Stomach (tissue), 9 donors: Measurements from ENCODE around the gene LILRB5. TPM values are rescaled to one million over a fixed set of nuclear protein-coding genes. Genes with fewer than 3 reads are reported as not detected.
A peak's percentile ranks its signal among the peaks of the same experiment; 100 is the strongest.
"Not testable (repeated sequence)": the region's sequence is repeated elsewhere in the genome, so short reads cannot be mapped to it uniquely, and the experiment has no call there.

ENCODE experiments used
- DNase-seq, 2 donors: peaks; one replicate each; pipeline versions ENCODE4 v3.0.0 to v3.0.0-alpha.2; 2013 to 2019
- H3K27ac ChIP-seq, 5 donors: fragments of 200-600 bp in 4 of 5; sonication (generic) in 4 of 5; one replicate each; pipeline ENCODE4 v1.5.1; 2013 to 2019; ENCODE audit warnings: mild to moderate bottlenecking in 1 of 5, moderate library complexity in 1 of 5
- H3K27me3 ChIP-seq, 3 donors: fragments of 200-600 bp; sonication (generic); one replicate each; pipeline ENCODE4 v1.5.1; 2017 to 2019; ENCODE audit warnings: mixed run types in 1 of 3
- H3K36me3 ChIP-seq, 4 donors: fragments of 200-600 bp; sonication (generic); 1 replicate in 3 of 4; 2 replicates in 1 of 4; pipeline ENCODE4 v1.5.1; 2016 to 2019
- H3K4me1 ChIP-seq, 4 donors: fragments of 200-600 bp; sonication (generic); one replicate each; pipeline ENCODE4 v1.5.1; 2016 to 2019
- H3K4me3 ChIP-seq, 4 donors: fragments of 200-600 bp; sonication (generic) in 3 of 4; one replicate each; pipeline ENCODE4 v1.5.1; 2016 to 2019; ENCODE audit warnings: mild to moderate bottlenecking in 1 of 4
- H3K9me3 ChIP-seq, 4 donors: fragments of 200-600 bp; sonication (generic); one replicate each; pipeline ENCODE4 v1.5.1; 2016 to 2019
- EP300 ChIP-seq: sonication (generic); formaldehyde crosslinking; IDR thresholded peaks from one replicate; pipeline ENCODE4 v1.6.1; 2017; ENCODE audit warnings: antibody characterized with exemption
- POLR2A ChIP-seq, 4 donors: fragments of 450-650 bp; IDR thresholded peaks; one replicate each; pipeline ENCODE4 v1.6.1; 2016; ENCODE audit warnings: antibody characterized with exemption in 4 of 4, control low read depth in 2 of 4, mild to moderate bottlenecking in 1 of 4, moderate library complexity in 1 of 4
- POLR2AphosphoS5 ChIP-seq, 3 donors: sonication (generic); formaldehyde crosslinking; IDR thresholded peaks; one replicate each; pipeline ENCODE4 v1.6.1; 2016; ENCODE audit warnings: antibody characterized with exemption in 3 of 3
- WGBS, 5 donors: extraction: QIAGEN DNeasy Blood & Tissue Kit in 3 of 5; methylation state at CpG; one replicate each; pipeline versions ENCODE4 v1.1.5 to v1.1.7; 2013 to 2018; 5-methylcytosine and 5-hydroxymethylcytosine counted together
- intact Hi-C: fragments of 100-400 bp; cut with DNase I; formaldehyde crosslinking; loops from one replicate; pipeline ENCODE4 v1.15.1; 2023; ENCODE audit warnings: low total_unique reads
- polyA plus RNA-seq, 3 donors: library from polyadenylated mRNA; stranded (reverse); fragments of 200-250 nt; gene quantifications; one replicate each; pipeline ENCODE4 v1.2.3, GENCODE V29; 2013
- total RNA-seq, 5 donors: library from RNA; depleted of rRNA; stranded (reverse); fragments of >200 nt; gene quantifications; one replicate each; pipeline versions ENCODE4 v1.1.0 to v1.2.3, GENCODE V29; 2014 to 2016
- TF ChIP-seq, protein P1 (sequence below), 7 experiments: fragments of 450-650 bp in 4 of 7; fragments of 200-600 bp in 3 of 7; sonication (generic) in 3 of 7; IDR thresholded peaks; one replicate each; pipeline ENCODE4 v1.5.1; 2016 to 2019; ENCODE audit warnings: antibody characterized with exemption in 7 of 7, control low read depth in 2 of 7, mild to moderate bottlenecking in 1 of 7
- donor health status: healthy with polysubstance abuse.
- donor health status: Bipolar disorder and iron deficiency.
- donor health status: healthy.

The LILRB5 gene
- total and polyA plus RNA-seq, 8 donors = 0.28 to 40.8 (median 3.1) TPM; not detected in 1

DNA sequence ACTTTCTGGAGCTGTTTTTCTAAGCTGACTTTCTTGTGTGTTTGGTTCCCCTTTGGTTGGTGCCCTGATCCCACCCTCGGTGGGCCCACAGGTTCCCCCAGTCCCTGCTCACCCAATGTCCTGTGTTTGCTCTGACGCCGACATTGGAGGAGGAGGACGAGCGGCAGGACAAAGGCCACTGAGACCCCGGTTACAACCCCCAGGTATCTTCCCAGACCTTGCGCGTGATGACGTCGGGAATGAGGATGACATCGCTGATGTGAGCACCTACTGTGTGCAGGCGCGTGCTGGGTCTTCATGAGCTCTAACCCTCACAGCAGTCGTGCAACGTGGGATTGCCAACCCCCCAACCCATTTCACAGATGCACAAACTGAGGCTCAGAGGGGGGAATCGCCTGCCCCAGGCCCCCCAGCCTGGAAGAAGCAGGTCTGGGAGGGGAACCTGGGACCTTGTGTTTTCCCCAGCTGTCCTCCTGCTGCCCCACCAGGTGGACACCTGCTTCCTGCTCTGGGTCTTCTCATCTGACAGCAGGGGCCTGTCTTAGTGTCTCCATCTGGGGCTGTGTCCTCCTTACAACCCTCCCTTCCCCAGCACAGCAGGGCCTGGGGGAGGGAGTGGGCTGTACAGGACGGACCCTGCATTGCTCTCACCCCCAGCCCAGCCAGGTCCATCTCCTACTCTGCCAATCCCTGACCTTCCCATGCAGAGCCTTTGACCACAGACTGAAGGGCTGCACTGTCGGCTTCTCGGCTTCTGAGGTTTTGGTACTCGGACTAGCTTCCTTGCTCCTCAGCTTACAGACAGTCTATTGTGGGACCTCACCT lies 9.8 kb downstream of the LILRB5 start:
- peaks cover 0 to 38% (median 7%) of the 10 kb centered on the region in 3 donors for H3K27me3 ChIP-seq
- TF ChIP-seq, protein P1, sequence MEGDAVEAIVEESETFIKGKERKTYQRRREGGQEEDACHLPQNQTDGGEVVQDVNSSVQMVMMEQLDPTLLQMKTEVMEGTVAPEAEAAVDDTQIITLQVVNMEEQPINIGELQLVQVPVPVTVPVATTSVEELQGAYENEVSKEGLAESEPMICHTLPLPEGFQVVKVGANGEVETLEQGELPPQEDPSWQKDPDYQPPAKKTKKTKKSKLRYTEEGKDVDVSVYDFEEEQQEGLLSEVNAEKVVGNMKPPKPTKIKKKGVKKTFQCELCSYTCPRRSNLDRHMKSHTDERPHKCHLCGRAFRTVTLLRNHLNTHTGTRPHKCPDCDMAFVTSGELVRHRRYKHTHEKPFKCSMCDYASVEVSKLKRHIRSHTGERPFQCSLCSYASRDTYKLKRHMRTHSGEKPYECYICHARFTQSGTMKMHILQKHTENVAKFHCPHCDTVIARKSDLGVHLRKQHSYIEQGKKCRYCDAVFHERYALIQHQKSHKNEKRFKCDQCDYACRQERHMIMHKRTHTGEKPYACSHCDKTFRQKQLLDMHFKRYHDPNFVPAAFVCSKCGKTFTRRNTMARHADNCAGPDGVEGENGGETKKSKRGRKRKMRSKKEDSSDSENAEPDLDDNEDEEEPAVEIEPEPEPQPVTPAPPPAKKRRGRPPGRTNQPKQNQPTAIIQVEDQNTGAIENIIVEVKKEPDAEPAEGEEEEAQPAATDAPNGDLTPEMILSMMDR (IDR thresholded peaks at IDR 0.05) = no peak
- TF ChIP-seq POLR2AphosphoS5 (IDR thresholded peaks at IDR 0.05) = no peak
- TF ChIP-seq EP300 = no peak
- TF ChIP-seq POLR2A (IDR thresholded peaks at IDR 0.05) = no peak
- intact Hi-C loops = loop anchor here (2.0 kb wide), 1 partner anchor 25 kb away; the partner anchor contains the start of gene LILRB3
- H3K4me1 ChIP-seq = peaks cover 0 to 16% (median 0%) of the 10 kb centered on the region in 4 donors
- peak overlapping the region in 3 of 5 donors; percentile 44 to 75 (median 65) for H3K27ac ChIP-seq
- 74 to 83% (median 79%) methylated on average over 20 of the region's 20 CpGs for WGBS, 5 donors
- H3K9me3 ChIP-seq = no peaks in the 10 kb centered on the region
- no peak for DNase-seq
- H3K36me3 ChIP-seq = no peaks in the 10 kb centered on the region
- H3K4me3 ChIP-seq = no peak overlapping the region

- TF ChIP-seq POLR2AphosphoS5 (IDR thresholded peaks at IDR 0.05) (no peak), EP300 (no peak), POLR2A (IDR thresholded peaks at IDR 0.05) (no peak)
- TF ChIP-seq, protein P1 (IDR thresholded peaks at IDR 0.05) = no peak
- intact Hi-C loops = loop anchor here (2.0 kb wide), 1 partner anchor 23 kb away; the partner anchor contains the start of gene LILRB3
- H3K9me3 ChIP-seq = no peaks in the 10 kb centered on the region
- no peak overlapping the region for H3K4me3 ChIP-seq
- H3K27me3 ChIP-seq = peaks cover 0 to 33% (median 5%) of the 10 kb centered on the region in 3 donors
- 59 to 70% (median 60%) methylated on average over 3 of the region's 3 CpGs for WGBS, 5 donors
- H3K4me1 ChIP-seq = peaks cover 0 to 16% (median 0%) of the 10 kb centered on the region in 4 donors
- no peak for DNase-seq
- H3K27ac ChIP-seq = no peak overlapping the region
- H3K36me3 ChIP-seq = no peaks in the 10 kb centered on the region
These were observed 11.1 kb downstream of the LILRB5 start for GRCh38 chr19:54245936-54246335.

- H3K27ac ChIP-seq, intact Hi-C loops, H3K36me3 ChIP-seq, DNase-seq, H3K4me3 ChIP-seq, H3K9me3 ChIP-seq: not testable (repeated sequence)
- Histone ChIP-seq H3K27me3 (peaks cover 0 to 32% (median 12%) of the 10 kb centered on the region in 3 donors), H3K4me1 (peaks cover 0 to 16% (median 0%) of the 10 kb centered on the region in 4 donors)
- 64 to 66% methylated on average over 4 to 6 of the region's 8 CpGs; no CpG with 5 or more reads in 3 of the 5 donors for WGBS, 5 donors
These were observed 13.3 kb downstream of the LILRB5 start for GRCh38 chr19:54243809-54244208.

DNA sequence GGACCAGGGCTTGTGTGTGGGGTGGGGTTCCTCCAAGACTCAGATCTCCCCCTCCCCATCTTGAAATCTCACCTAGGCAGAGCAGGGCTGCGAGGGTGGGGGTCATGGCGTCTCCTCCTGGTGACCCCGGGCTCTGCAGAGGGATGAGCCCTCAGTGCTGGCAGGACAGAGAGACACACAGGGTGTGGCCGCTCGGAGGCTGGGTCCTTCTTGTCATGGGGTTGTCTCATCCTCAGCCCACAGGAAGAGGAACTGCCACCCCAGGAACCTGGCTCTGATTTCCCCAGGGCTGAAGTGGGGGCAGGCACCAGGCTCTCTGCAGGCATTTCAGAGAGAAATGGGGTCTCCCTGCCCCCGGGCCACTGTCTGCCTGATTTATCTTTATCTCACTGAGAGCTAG lies 14.4 kb downstream of the LILRB5 start, which contains the start of gene LILRA6:
LILRA6 (minus strand) TSS at position 145 of the 400 bp plus-strand sequence.
- 71 to 76% methylated on average over 4 to 6 of the region's 6 CpGs; no CpG with 5 or more reads in 3 of the 5 donors for WGBS, 5 donors
- H3K4me1 ChIP-seq, intact Hi-C loops, H3K27ac ChIP-seq, H3K9me3 ChIP-seq, H3K36me3 ChIP-seq: not testable (repeated sequence)
- Histone ChIP-seq H3K27me3 (peaks cover 0 to 22% (median 11%) of the 10 kb centered on the region in 3 donors), H3K4me3 (peak within 1 kb of the TSS in 1 of 4 donors; percentile 4)
- peak in 1 of 2 donors; percentile 23 for DNase-seq

DNA sequence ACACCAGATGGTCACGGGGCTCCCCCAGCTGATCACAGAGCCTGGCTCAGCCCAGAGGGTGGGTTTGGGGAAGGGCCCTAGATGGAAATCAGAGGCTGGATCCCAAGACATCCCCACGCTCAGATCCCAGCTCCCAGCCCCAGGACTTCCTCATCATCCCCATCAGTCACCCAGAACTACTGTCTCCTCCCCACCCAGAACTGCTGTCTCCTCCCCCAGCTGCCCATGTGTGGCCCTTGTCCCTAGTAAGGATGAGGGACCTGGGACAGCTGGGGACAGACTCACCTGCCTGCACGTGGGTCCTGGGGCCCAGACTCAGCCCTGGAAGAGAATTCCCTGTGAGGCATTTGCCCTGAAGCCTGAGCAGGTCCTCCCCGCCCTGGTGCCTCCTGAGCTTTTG lies 14.8 kb downstream of the LILRB5 start:
- WGBS, 5 donors = 64 to 70% (median 66%) methylated on average over 2 to 4 of the region's 4 CpGs; no CpG with 5 or more reads in 2 of the 5 donors
- intact Hi-C loops, H3K9me3 ChIP-seq, DNase-seq, H3K4me1 ChIP-seq, H3K27ac ChIP-seq, H3K36me3 ChIP-seq: not testable (repeated sequence)
- H3K4me3 ChIP-seq = peak overlapping the region in 1 of 4 donors; percentile 4
- peaks cover 0 to 18% (median 7%) of the 10 kb centered on the region in 3 donors for H3K27me3 ChIP-seq

- DNase-seq = peak in 1 of 2 donors; percentile 5
- H3K9me3 ChIP-seq, intact Hi-C loops, H3K4me3 ChIP-seq, H3K36me3 ChIP-seq, H3K27ac ChIP-seq, H3K4me1 ChIP-seq: not testable (repeated sequence)
- H3K27me3 ChIP-seq = peaks cover 0 to 12% (median 7%) of the 10 kb centered on the region in 3 donors
- WGBS, 5 donors = 47 to 65% (median 61%) methylated on average over 11 to 19 of the region's 22 CpGs
These were observed 16.4 kb downstream of the LILRB5 start for GRCh38 chr19:54240372-54241336.

GRCh38 chr19:54239491-54240371 lies 17.3 kb downstream of the LILRB5 start:
- 62 to 83% (median 68%) methylated on average over 6 to 16 of the region's 21 CpGs for WGBS, 5 donors
- H3K27ac ChIP-seq, intact Hi-C loops, H3K36me3 ChIP-seq, H3K4me1 ChIP-seq, H3K9me3 ChIP-seq, H3K4me3 ChIP-seq: not testable (repeated sequence)
- H3K27me3 ChIP-seq = peaks cover 0 to 16% (median 7%) of the 10 kb centered on the region in 3 donors
- peak in 1 of 2 donors; percentile 18 for DNase-seq
